Measurements from ENCODE around the gene RIGI.
"Not testable (repeated sequence)": the region's sequence is repeated elsewhere in the genome, so short reads cannot be mapped to it uniquely, and the experiment has no call there.

- not testable (repeated sequence) for TF ChIP-seq CTBP1 (IDR thresholded peaks at IDR 0.05; ENCODE audit: borderline replicate concordance); FOXK2 (IDR thresholded peaks at IDR 0.05); SP1 (IDR thresholded peaks at IDR 0.05); ZNF384 (IDR thresholded peaks at IDR 0.05); TARDBP (IDR thresholded peaks at IDR 0.05); SUZ12 (IDR thresholded peaks at IDR 0.05); FOXA1 (IDR thresholded peaks at IDR 0.05); FOXM1 (IDR thresholded peaks at IDR 0.05; ENCODE audit: borderline replicate concordance); BHLHE40 (IDR thresholded peaks at IDR 0.05; ENCODE audit: borderline replicate concordance); PKNOX1 (IDR thresholded peaks at IDR 0.05); NFRKB (IDR thresholded peaks at IDR 0.05); ELF4 (IDR thresholded peaks at IDR 0.05); HDGF (IDR thresholded peaks at IDR 0.05; ENCODE audit: borderline replicate concordance); ARNT (IDR thresholded peaks at IDR 0.05)
Observed at GRCh38 chr9:32548213-32548612, 22.2 kb upstream of the RIGI start.

Data from HEK293T (cell line).